GM19438 (cell line): ENCODE measurements around the gene STAM2.
"Not testable (repeated sequence)": the region's sequence is repeated elsewhere in the genome, so short reads cannot be mapped to it uniquely, and the experiment has no call there.

Experiments used
- ATAC-seq: cut with Tn5 transposase; IDR thresholded peaks from one replicate; pipeline ENCODE4 v1.9.1; 2021; ENCODE audit warnings: low read depth; ENCODE audit not compliant: unreplicated experiment

STAM2 gene

DNA sequence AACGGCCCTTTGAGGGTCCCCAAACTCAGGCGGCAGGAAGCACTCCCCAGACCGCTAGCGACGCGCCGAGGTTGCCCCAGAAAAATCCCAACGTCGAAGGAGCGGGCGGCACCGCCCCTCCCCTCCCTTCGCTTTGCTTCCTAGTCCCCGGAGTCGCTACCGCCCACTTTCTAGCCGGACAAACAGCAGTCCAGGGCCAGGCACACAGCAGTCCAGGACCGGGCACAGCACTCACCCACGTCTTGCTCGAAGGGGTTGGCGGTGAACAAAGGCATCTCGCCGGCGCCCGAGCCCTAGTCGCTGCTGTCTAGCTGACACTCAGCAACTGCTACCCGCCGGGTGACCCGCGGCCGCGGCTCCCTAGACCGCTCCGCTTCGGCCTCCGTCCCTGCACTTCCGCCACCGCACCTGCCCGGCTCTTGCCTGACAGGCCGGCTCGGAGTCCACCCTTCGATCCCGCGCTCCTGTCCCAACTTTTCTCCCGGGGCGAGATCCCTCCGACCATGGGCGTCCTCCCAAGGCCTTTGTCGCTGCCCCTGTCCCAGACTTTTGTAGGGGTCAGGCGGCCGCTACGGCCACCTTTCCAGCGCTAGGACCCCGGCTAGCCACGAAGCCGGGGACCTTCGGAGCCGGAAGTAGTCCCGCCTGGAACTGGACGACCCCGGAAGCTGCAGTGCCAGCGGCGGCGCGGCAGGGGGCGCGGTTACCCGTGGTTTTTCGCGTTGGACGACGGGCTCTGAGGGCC lies at the start of gene STAM2:
Gene STAM2 (minus strand): TSS at position 396 of the 745 bp plus-strand sequence. CDS start 121 bp downstream, at position 275.
- ATAC-seq = peak; percentile 80

- ATAC-seq = no peak
Measured at GRCh38 chr2:152223977-152224376, 48.4 kb upstream of the STAM2 start.

DNA sequence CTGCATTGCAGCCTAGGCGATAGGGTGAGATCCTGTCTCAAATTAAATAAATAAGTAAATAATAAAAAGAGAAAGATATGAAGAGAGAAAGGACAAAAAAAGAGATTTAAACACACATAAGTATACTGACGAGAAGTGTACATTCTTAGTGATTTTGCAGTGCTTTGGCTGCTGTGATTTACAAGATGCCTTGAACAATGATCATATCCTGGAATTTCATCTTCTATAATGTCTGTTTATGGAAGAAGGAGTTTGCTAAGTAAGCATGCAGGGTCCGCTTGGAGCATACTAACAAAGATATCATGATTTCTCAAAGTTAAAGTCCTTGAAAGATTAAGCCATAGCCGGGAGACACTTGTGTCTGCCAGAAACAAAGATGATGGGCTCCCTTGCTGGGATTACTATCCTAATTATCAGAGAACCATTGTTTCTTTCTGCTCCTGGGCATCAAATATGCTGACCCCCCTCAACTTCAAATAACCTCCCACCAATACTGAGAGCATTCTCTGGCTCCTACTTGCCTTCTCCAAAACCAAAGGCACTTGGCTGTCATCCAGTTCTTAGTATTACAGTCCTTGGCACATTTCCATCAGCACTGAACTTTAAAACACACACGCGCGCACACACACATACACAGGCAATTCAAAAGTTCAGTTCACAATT lies 47.5 kb upstream of the STAM2 start:
- no peak for ATAC-seq

GRCh38 chr2:152221839-152222238 lies 46.3 kb upstream of the STAM2 start:
- ATAC-seq = no peak

GRCh38 chr2:152219077-152219828 lies 43.7 kb upstream of the STAM2 start:
- no peak for ATAC-seq

GRCh38 chr2:152201466-152201830 lies 25.9 kb upstream of the STAM2 start:
- no peak for ATAC-seq

GRCh38 chr2:152200565-152201465 lies 25.3 kb upstream of the STAM2 start:
- no peak for ATAC-seq

- ATAC-seq = no peak
Measured at GRCh38 chr2:152200101-152200500, 24.5 kb upstream of the STAM2 start.

DNA sequence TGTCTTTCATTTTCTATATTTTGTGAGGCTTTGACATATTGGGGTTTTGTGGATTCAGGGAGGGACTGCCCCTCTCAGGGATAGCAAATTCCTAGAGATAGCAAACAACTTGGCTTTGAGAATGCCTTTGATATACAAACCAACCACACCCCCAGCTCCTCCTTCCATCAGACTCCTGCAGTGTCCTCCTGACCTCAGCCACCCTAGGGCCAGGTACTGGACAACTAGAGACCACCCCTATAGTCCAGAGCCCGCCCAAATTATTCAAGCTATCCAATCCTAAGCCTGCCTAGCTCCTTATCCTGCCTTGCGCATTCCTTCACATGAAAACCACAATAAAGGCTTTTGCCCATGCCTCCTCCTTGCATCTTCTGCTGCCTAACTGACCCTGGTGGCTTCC lies 22.9 kb upstream of the STAM2 start:
- ATAC-seq = no peak

DNA sequence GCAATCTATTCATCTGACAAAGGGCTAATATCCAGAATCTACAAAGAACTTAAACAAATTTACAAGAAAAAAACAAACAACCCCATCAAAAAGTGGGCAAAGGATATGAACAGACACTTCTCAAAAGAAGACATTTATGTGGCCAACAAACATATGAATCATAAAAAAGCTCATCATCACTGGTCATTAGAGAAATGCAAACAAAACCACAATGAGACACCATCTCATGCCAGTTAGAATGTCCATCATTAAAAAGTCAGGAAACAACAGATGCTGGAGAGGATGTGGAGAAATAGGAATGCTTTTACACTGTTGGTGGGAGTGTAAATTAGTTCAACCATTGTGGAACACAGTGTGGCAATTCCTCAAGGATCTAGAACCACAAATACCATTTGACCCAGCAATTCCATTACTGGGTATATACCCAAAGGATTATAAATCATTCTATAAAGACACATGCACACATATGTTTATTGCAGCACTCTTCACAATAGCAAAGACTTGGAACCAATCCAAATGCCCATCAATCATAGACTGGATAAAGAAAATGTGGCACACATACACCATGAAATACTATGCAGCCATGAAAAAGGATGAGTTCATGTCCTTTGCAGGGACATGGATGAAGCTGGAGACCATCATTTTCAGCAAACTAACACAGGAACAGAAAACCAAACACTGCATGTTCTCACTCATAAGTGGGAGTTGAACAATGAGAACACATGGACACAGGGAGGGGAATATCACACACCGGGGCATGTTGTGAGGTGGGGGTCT lies 22.1 kb upstream of the STAM2 start:
- ATAC-seq = not testable (repeated sequence)

GRCh38 chr2:152189622-152190495 lies 14.3 kb upstream of the STAM2 start:
- no peak for ATAC-seq

GRCh38 chr2:152186808-152187207 lies 11.2 kb upstream of the STAM2 start:
- not testable (repeated sequence) for ATAC-seq

- ATAC-seq = no peak
Measured at GRCh38 chr2:152186262-152186661, 10.7 kb upstream of the STAM2 start.

DNA sequence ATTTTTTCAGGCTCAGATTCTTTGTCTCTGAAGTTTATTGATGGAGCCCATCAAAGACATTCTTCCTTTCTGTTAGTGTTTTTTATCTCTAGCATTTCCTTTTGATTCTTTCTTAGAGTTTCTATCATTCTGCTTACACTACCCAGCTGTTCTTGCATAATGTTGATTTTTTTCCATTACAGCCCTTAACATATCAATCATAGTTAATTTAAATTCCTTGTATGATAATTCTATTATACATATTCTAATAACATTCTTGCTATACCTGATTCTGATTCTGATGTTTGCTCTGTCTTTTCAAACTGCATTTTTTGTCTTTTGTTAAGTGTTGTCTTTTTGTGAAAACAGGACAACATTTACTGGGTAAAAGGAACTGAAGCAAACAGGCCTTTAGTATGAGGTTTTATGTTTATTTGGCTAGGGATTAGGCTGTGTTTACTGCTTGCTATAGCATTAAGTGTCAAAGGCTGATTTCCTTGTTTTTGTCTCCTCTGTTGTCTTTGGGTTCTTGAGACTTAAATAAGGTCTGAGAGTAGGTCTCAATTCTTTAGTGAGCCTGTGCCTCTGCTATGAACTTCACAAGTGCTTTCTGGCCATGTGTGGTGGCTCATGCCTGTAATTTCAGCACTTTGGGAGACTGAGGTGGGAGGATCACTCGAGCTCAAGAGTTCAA lies 8.0 kb upstream of the STAM2 start:
- ATAC-seq = no peak

GRCh38 chr2:152177667-152178066 lies 2.1 kb upstream of the STAM2 start:
- not testable (repeated sequence) for ATAC-seq

- ATAC-seq = peak; percentile 8
Measured at GRCh38 chr2:152176113-152176714, 651 bp upstream of the STAM2 start.

DNA sequence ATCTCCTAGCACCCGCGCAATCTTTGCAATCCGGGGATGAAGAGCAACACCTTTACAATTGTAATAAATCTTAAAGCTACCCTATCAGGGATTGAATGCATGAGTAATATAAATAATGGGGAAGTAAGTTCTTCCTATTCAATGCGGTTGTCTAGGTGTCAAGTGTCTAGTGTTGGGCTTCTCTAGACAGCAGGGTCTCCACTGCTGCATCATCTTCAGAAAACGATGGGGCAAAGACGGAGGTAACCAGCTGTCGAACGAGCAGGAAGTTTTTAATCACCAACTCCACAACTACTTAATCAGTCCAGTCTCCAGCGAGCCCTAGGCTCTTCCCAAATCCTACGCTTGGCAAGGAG lies 573 bp downstream of the STAM2 start:
- peak; percentile 25 for ATAC-seq

GRCh38 chr2:152174574-152174973 lies 989 bp downstream of the STAM2 start:
- ATAC-seq = no peak
